GM12878 (cell line): ENCODE data around the gene CDH4. TPM values are rescaled to one million over a fixed set of nuclear protein-coding genes. Genes with fewer than 3 reads are reported as not detected.

Experiments used
- ATAC-seq: fragments of 200-7000 bp; cut with Tn5 transposase; 3 replicates; pipeline ENCODE4 v1.9.1; 2020; ENCODE audit warnings: mild to moderate bottlenecking, moderate library complexity
- BruUV-seq: library from RNA; stranded (reverse); fragments of 400-500 nt; replicated peaks from 2 replicates; lab custom pipeline; 2021; lab: Mats Ljungman, UMichigan
- CTCF ChIA-PET: fragments of 300-600 bp; sonication (Branson Sonifier 250); formaldehyde crosslinking; extraction: SDS; loops from one replicate; lab custom pipeline; 2021; ENCODE audit warnings: inconsistent platforms; lab: Yijun Ruan, JAX
- POLR2A ChIA-PET: fragments of 350-600 bp; formaldehyde crosslinking; extraction: SDS; loops from one replicate; lab custom pipeline; 2021; ENCODE audit warnings: inconsistent platforms; lab: Charles Lee
- RAD21 ChIA-PET: fragments of 300-600 bp; sonication (Branson Sonifier 250); formaldehyde crosslinking; loops from one replicate; lab custom pipeline; 2023; ENCODE audit warnings: antibody characterized with exemption; ENCODE audit not compliant: unreplicated experiment; lab: Charles Lee
- SMC1A ChIA-PET: fragments of 300-600 bp; sonication (Branson Sonifier 250); formaldehyde crosslinking; loops from one replicate; lab custom pipeline; 2023; ENCODE audit not compliant: unreplicated experiment, uncharacterized antibody; lab: Charles Lee
- DNase-seq: peaks from one replicate; pipeline ENCODE4 v3.0.0-alpha.2; 2011; ENCODE audit warnings: low read depth, low spot score
- FAIRE-seq: peaks from 3 replicates; lab custom pipeline; 2011; peaks lifted over from hg19 to GRCh38; lab: Jason Lieb, UNC
- H2AFZ ChIP-seq: 2 replicates; pipeline ENCODE4 v1.6.0; 2011; ENCODE audit warnings: low read depth, low read length, control low read depth; ENCODE audit not compliant: control insufficient read depth
- H3K27ac ChIP-seq: 2 replicates; pipeline ENCODE4 v1.5.1; 2011; ENCODE audit warnings: control low read depth; ENCODE audit not compliant: control insufficient read depth, insufficient read depth
- H3K27me3 ChIP-seq, 2 experiments: replicated peaks in 1 of 2; 2 replicates each; pipeline versions ENCODE4 v1.6.0 to v1.6.1; 2011; ENCODE audit warnings: low read length in 1 of 2; ENCODE audit not compliant: control insufficient read depth in 2 of 2, insufficient read depth in 2 of 2
- H3K36me3 ChIP-seq, 2 experiments: 2 replicates each; pipeline ENCODE4 v1.5.1; 2011; ENCODE audit warnings: low read length in 1 of 2; ENCODE audit not compliant: control insufficient read depth in 2 of 2, insufficient read depth in 2 of 2
- H3K4me1 ChIP-seq: 2 replicates; pipeline ENCODE4 v1.6.1; 2011; ENCODE audit warnings: mild to moderate bottlenecking, low read length, moderate library complexity, mixed read lengths; ENCODE audit not compliant: control insufficient read depth, insufficient read depth
- H3K4me2 ChIP-seq: 2 replicates; pipeline ENCODE4 v1.6.0; 2011; ENCODE audit warnings: control low read depth; ENCODE audit not compliant: control insufficient read depth, insufficient read depth
- H3K4me3 ChIP-seq: fragments of 200-600 bp; sonication (generic); 2 replicates; pipeline ENCODE4 v1.5.1; 2016
- H3K79me2 ChIP-seq: 2 replicates; pipeline ENCODE4 v1.6.0; 2011; ENCODE audit warnings: low read length; ENCODE audit not compliant: control insufficient read depth, insufficient read depth
- H3K9ac ChIP-seq: 2 replicates; pipeline ENCODE4 v1.8.0; 2011; ENCODE audit warnings: low read length, control low read depth, mixed read lengths; ENCODE audit not compliant: control insufficient read depth, insufficient read depth
- H3K9me3 ChIP-seq: replicated peaks from 3 replicates; pipeline ENCODE4 v1.5.1; 2011; ENCODE audit warnings: mild to moderate bottlenecking, low read length; ENCODE audit not compliant: control insufficient read depth, insufficient read depth
- H4K20me1 ChIP-seq: 2 replicates; pipeline ENCODE4 v1.6.0; 2011; ENCODE audit not compliant: control insufficient read depth, insufficient read depth
- ATF7 ChIP-seq: fragments of 450-650 bp; IDR thresholded peaks from 2 replicates; pipeline ENCODE4 v1.6.1; 2016; ENCODE audit warnings: low read depth, mild to moderate bottlenecking
- FOXM1 ChIP-seq: IDR thresholded peaks from 2 replicates; pipeline ENCODE4 v1.6.1; 2012; ENCODE audit warnings: low read depth, mild to moderate bottlenecking, inconsistent platforms, low read length, moderate library complexity
- GATAD2B ChIP-seq: fragments of 450-650 bp; conservative IDR thresholded peaks from 2 replicates; pipeline ENCODE4 v1.6.1; 2017; ENCODE audit warnings: low read depth, mild to moderate bottlenecking, moderate library complexity
- HDAC2 ChIP-seq: fragments of 200-600 bp; sonication (generic); IDR thresholded peaks from 2 replicates; pipeline ENCODE4 v1.6.1; 2017
- HSF1 ChIP-seq: fragments of 150-350 bp; IDR thresholded peaks from 2 replicates; pipeline ENCODE4 v1.6.1; 2014; ENCODE audit warnings: mild to moderate bottlenecking, low read depth, low read length
- JUND ChIP-seq: IDR thresholded peaks from 2 replicates; pipeline ENCODE4 v1.6.1; 2012; ENCODE audit warnings: low read depth, mild to moderate bottlenecking, low read length, improper control_type of control experiment, moderate library complexity
- RAD21 ChIP-seq: IDR thresholded peaks from 2 replicates; pipeline ENCODE4 v1.6.1; 2011; ENCODE audit warnings: mild to moderate bottlenecking, low read depth, low read length, moderate library complexity; ENCODE audit not compliant: insufficient read depth
- SUPT20H ChIP-seq: IDR thresholded peaks from 2 replicates; pipeline ENCODE4 v1.6.1; 2011; ENCODE audit warnings: low read depth, mild to moderate bottlenecking, low read length, moderate library complexity, borderline replicate concordance; ENCODE audit not compliant: control insufficient read depth
- ZBTB11 ChIP-seq: fragments of 450-650 bp; formaldehyde crosslinking; IDR thresholded peaks from 2 replicates; pipeline ENCODE4 v1.5.0; 2022; ENCODE audit warnings: mild to moderate bottlenecking, missing genetic modification characterization
- ZSCAN29 ChIP-seq: fragments of 450-650 bp; IDR thresholded peaks from 2 replicates; pipeline ENCODE4 v1.6.1; 2017; ENCODE audit warnings: mild to moderate bottlenecking, moderate library complexity
- ZZZ3 ChIP-seq: IDR thresholded peaks from 2 replicates; pipeline ENCODE4 v1.6.1; 2011; ENCODE audit warnings: low read depth; ENCODE audit not compliant: control insufficient read depth, insufficient read length
- WGBS: methylation state at CpG from one replicate; pipeline ENCODE4 v1.1.6; 2016; ENCODE audit warnings: low lambda C conversion rate; ENCODE audit not compliant: insufficient replicate concordance, insufficient coverage; ENCODE audit errors: missing lambda C conversion rate; 5-methylcytosine and 5-hydroxymethylcytosine counted together
- in situ Hi-C: fragments of 300-500 bp; cut with MboI; formaldehyde crosslinking; loops from 9 replicates; pipeline ENCODE4 v1.14.3; 2018; ENCODE audit warnings: mixed read lengths
- intact Hi-C: fragments of 100-400 bp; cut with micrococcal nuclease; formaldehyde crosslinking; loops from one replicate; pipeline ENCODE4 v1.14.2; 2022; ENCODE audit not compliant: unreplicated experiment
- polyA plus RNA-seq, 11 experiments: library from polyadenylated mRNA; depleted of rRNA in 4 of 11; unstranded in 6 of 11; stranded (reverse) in 5 of 11; fragments of >200 nt; fragmentation: Nextera tagmentation in 4 of 11; fragmentation: Illumina TruSeq in 1 of 11; extraction: Ambion mirVana in 4 of 11; extraction: Trizol in 1 of 11; gene quantifications; 1 replicate in 1 of 11; 2 replicates in 10 of 11; pipeline versions ENCODE4 v1.2.1 to v1.2.3, GENCODE V29; 2011 to 2016; ENCODE audit warnings: inconsistent platforms in 2 of 11, missing spikeins in 2 of 11, low read depth in 1 of 11
- total RNA-seq, 4 experiments: library from RNA; depleted of rRNA in 3 of 4; stranded (reverse); fragments of >200 nt in 3 of 4; fragmentation: Illumina TruSeq in 1 of 4; extraction: Trizol in 1 of 4; gene quantifications; 2 replicates each; pipeline versions ENCODE4 v1.2.1 to v1.2.3, GENCODE V29; 2013 to 2021

CDH4 gene
- total and polyA plus RNA-seq, 10 of the 15 experiments (the other 5 are each of a cell fraction or from before 2014, with no cell fraction given), result not detected

DNA sequence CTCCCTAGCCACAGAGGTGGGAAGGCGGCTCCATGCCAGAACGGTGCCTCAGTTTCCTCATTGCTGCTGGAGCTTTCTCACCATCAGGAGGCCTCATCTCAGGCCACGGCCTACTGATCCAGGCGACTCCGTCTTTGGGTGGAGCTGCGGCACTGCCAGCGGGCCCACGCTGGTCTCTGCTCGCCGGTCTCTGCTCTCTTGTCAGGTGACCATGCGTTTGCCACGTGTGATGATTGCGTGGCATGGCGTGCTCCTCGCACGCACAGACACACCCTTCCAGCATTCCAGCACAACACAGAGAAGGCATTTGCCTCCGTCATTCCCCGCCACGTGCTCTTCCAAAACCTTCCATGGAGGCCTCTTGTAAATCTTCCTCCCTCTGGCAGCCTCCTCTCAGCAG is 271.1 kb downstream of the CDH4 start:
- DNase-seq (no peak), ATAC-seq (no peak), FAIRE-seq (no peak)
- no peak overlapping the region for H3K4me2 ChIP-seq
- H2AFZ ChIP-seq, result no peak overlapping the region
- no TSS peak for BruUV-seq
- in situ Hi-C loops, result no loop called here
- no peaks in the 10 kb centered on the region for H3K27me3 ChIP-seq
- RAD21 ChIA-PET, result no interaction called here
- SMC1A ChIA-PET, result no interaction called here
- no peak overlapping the region for H3K4me3 ChIP-seq
- H3K9ac ChIP-seq, result no peak overlapping the region
- no peaks in the 10 kb centered on the region for H3K4me1 ChIP-seq
- CTCF ChIA-PET, result no interaction called here
- no peaks in the 10 kb centered on the region for H4K20me1 ChIP-seq
- no peaks in the 10 kb centered on the region for H3K79me2 ChIP-seq
- TF ChIP-seq ATF7 (no peak), ZSCAN29 (no peak)
- TF ChIP-seq, all 136 proteins: peak for 0
- intact Hi-C loops, result no loop called here
- Histone ChIP-seq H3K27ac (no peak overlapping the region), H3K36me3 (no peaks in the 10 kb centered on the region), H3K9me3 (no peaks in the 10 kb centered on the region; the same call in 2 of the 3 replicates)
- POLR2A ChIA-PET, result no interaction called here
- WGBS, result 70% methylated on average over 16 of the region's 19 CpGs

- H3K4me3 ChIP-seq, result no peak overlapping the region
- H4K20me1 ChIP-seq, result no peaks in the 10 kb centered on the region
- no peak overlapping the region for H3K9ac ChIP-seq
- WGBS, result 58% methylated on average over 13 of the region's 13 CpGs
- ATAC-seq, result no peak
- in situ Hi-C loops, result no loop called here
- no peak overlapping the region for H3K27ac ChIP-seq
- SMC1A ChIA-PET, result no interaction called here
- POLR2A ChIA-PET, result no interaction called here
- no peak overlapping the region for H3K4me2 ChIP-seq
- CTCF ChIA-PET, result no interaction called here
- no peaks in the 10 kb centered on the region for H3K79me2 ChIP-seq
- intact Hi-C loops, result no loop called here
- H3K4me1 ChIP-seq, result no peaks in the 10 kb centered on the region
- no peaks in the 10 kb centered on the region for H3K27me3 ChIP-seq
- no peak for DNase-seq
- no peaks in the 10 kb centered on the region for H3K36me3 ChIP-seq
- no TSS peak for BruUV-seq
- H3K9me3 ChIP-seq, result no peaks in the 10 kb centered on the region; the same call in 2 of the 3 replicates
- RAD21 ChIA-PET, result no interaction called here
- no peak overlapping the region for H2AFZ ChIP-seq
- FAIRE-seq, result no peak
- TF ChIP-seq FOXM1, result no peak
- TF ChIP-seq HDAC2, result no peak
- no peak for TF ChIP-seq GATAD2B
- TF ChIP-seq SUPT20H, result no peak
- TF ChIP-seq JUND, result no peak
- no peak for TF ChIP-seq HSF1
- no peak for TF ChIP-seq ZBTB11
- TF ChIP-seq RAD21, result no peak
- TF ChIP-seq ZZZ3, result no peak
Measured at GRCh38 chr20:61524951-61525666, 273.0 kb downstream of the CDH4 start.
